H1 (cell line): ENCODE results near the gene CGN. TPM values are rescaled to one million over a fixed set of nuclear protein-coding genes. Genes with fewer than 3 reads are reported as not detected.

Source experiments
- ATF2 ChIP-seq: IDR thresholded peaks from 2 replicates; pipeline ENCODE4 v1.6.1; 2012; ENCODE audit warnings: low read length, inconsistent platforms
- KDM4A ChIP-seq: IDR thresholded peaks from one replicate; pipeline ENCODE4 v1.7.1; 2012; ENCODE audit warnings: low read depth, mild to moderate bottlenecking, moderate library complexity, low read length, inconsistent platforms; ENCODE audit not compliant: severe bottlenecking
- KDM5A ChIP-seq: fragments of 200-600 bp; IDR thresholded peaks from 2 replicates; pipeline ENCODE4 v1.7.1; 2012; ENCODE audit warnings: mild to moderate bottlenecking, low read length, inconsistent platforms, mixed read lengths
- SIX5 ChIP-seq: IDR thresholded peaks from 2 replicates; pipeline ENCODE4 v1.6.1; 2011; ENCODE audit warnings: mild to moderate bottlenecking, low read depth, low read length
- SP4 ChIP-seq: IDR thresholded peaks from 2 replicates; pipeline ENCODE4 v1.6.1; 2012; ENCODE audit warnings: low read length, inconsistent platforms
- polyA plus RNA-seq, 7 experiments: library from polyadenylated mRNA; depleted of rRNA in 3 of 7; stranded (reverse) in 5 of 7; unstranded in 2 of 7; fragments of >200 nt in 5 of 7; fragments of 200-250 nt in 2 of 7; gene quantifications; 1 replicate in 5 of 7; 2 replicates in 1 of 7; 4 replicates in 1 of 7; pipeline versions ENCODE4 v1.2.1 to v1.2.3, GENCODE V29; 2011 to 2013; ENCODE audit warnings: missing spikeins in 2 of 7, mixed read lengths in 2 of 7
- total RNA-seq: library from RNA; stranded (reverse); fragmentation: NEBNext Ultra II Directional; extraction: Animal tissue kit (Norgen Biotek cat#: 25700); gene quantifications from 2 replicates; pipeline ENCODE4 v1.2.1, GENCODE V29; 2021

Gene CGN
- total and polyA plus RNA-seq, 2 of the 8 experiments (the other 6 are each of a cell fraction or from before 2014, with no cell fraction given), result 15.9 to 52.7 TPM

GRCh38 chr1:151478923-151479322, 32.3 kb upstream of the CGN start (continued):
- TF ChIP-seq ATF2 (no peak), KDM4A (no peak), KDM5A (no peak), SIX5 (no peak), SP4 (no peak)
